Glutamatergic neuron (in vitro differentiated cells): ENCODE data around the gene PHOSPHO1. TPM values are rescaled to one million over a fixed set of nuclear protein-coding genes. Genes with fewer than 3 reads are reported as not detected.

Experiments used
- DNase-seq: peaks from one replicate; pipeline ENCODE4 v3.0.0; 2022
- H3K27ac Mint-ChIP-seq: one replicate; pipeline ENCODE4 v1.8.0; 2020; ENCODE audit warnings: mild to moderate bottlenecking, mixed read lengths, inconsistent platforms; ENCODE audit not compliant: unreplicated experiment
- H3K27me3 Mint-ChIP-seq: one replicate; pipeline ENCODE4 v1.8.0; 2020; ENCODE audit warnings: mild to moderate bottlenecking, moderate library complexity, mixed read lengths, inconsistent platforms; ENCODE audit not compliant: unreplicated experiment
- H3K36me3 Mint-ChIP-seq: one replicate; pipeline ENCODE4 v1.8.0; 2020; ENCODE audit warnings: mild to moderate bottlenecking, mixed read lengths, inconsistent platforms; ENCODE audit not compliant: unreplicated experiment
- H3K4me1 Mint-ChIP-seq: one replicate; pipeline ENCODE4 v1.8.0; 2020; ENCODE audit warnings: mild to moderate bottlenecking, low read depth, mixed read lengths, inconsistent platforms; ENCODE audit not compliant: unreplicated experiment
- H3K4me3 Mint-ChIP-seq: one replicate; pipeline ENCODE4 v1.8.0; 2020; ENCODE audit warnings: mild to moderate bottlenecking, mixed read lengths, inconsistent platforms; ENCODE audit not compliant: unreplicated experiment
- H3K9me3 Mint-ChIP-seq: one replicate; pipeline ENCODE4 v1.8.0; 2020; ENCODE audit warnings: mild to moderate bottlenecking, moderate library complexity, mixed read lengths, inconsistent platforms; ENCODE audit not compliant: unreplicated experiment
- CTCF ChIP-seq: fragments of 200-600 bp; sonication (generic); IDR thresholded peaks from one replicate; pipeline ENCODE4 v1.5.0; 2021; ENCODE audit not compliant: partially characterized antibody, unreplicated experiment
- total RNA-seq: library from RNA; stranded (reverse); fragmentation: NEBNext Ultra II Directional; extraction: Animal tissue kit (Norgen Biotek cat#: 25700); gene quantifications from one replicate; pipeline ENCODE4 v1.2.1, GENCODE V29; 2021; ENCODE audit not compliant: unreplicated experiment

The PHOSPHO1 gene
- total RNA-seq, 1 donor from 2014 or later: 0.22 TPM

DNA sequence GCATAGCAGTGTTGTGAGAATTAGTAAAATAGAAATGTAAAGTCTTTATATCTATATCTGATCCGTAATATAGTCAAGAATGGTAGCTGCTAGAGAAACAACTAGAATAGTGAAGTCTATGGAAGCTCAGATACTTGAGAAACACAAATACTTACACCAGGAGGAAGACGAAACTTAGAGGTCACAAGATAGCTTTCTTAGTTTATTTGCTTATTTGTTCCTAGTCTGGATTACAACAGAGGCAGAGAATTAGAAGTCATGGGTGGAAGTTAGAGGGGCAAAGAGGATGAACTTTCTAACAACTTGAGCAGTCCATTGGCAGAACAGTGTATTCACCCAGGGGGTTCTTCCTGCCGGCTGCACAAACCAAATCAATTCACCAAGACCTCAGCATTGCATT, 34.1 kb downstream of the PHOSPHO1 start:
- peaks cover 2% of the 10 kb centered on the region for H3K4me1 Mint-ChIP-seq
- peaks cover 21% of the 10 kb centered on the region for H3K9me3 Mint-ChIP-seq
- H3K36me3 Mint-ChIP-seq: no peaks in the 10 kb centered on the region
- no peak overlapping the region for H3K4me3 Mint-ChIP-seq
- no peak overlapping the region for H3K27ac Mint-ChIP-seq
- DNase-seq: no peak
- H3K27me3 Mint-ChIP-seq: peaks cover 21% of the 10 kb centered on the region
- TF ChIP-seq CTCF: no peak

DNA sequence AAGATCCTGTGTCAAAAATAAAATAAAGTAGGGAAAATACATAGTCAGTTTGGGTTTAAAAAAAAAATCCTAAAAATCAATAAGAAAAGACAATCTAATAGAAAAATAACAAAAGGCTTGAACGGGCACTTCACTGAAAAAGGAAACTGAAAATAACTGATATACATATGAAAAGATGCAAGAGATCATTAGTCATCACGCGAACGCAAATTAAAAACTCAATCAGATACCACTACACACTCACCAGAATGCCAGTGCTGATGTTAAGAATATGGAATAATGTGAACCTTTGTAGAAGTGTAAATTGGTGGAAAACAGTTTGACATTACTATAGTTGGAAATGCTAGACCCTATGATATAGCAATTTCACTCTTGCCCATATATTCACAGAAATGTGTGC, 34.8 kb downstream of the PHOSPHO1 start:
- peaks cover 21% of the 10 kb centered on the region for H3K27me3 Mint-ChIP-seq
- H3K36me3 Mint-ChIP-seq: no peaks in the 10 kb centered on the region
- no peak for DNase-seq
- peaks cover 23% of the 10 kb centered on the region for H3K9me3 Mint-ChIP-seq
- H3K4me3 Mint-ChIP-seq: no peak overlapping the region
- no peak for TF ChIP-seq CTCF
- H3K4me1 Mint-ChIP-seq: peaks cover 3% of the 10 kb centered on the region
- H3K27ac Mint-ChIP-seq: no peak overlapping the region

- Mint-ChIP-seq H3K27me3 (peaks cover 17% of the 10 kb centered on the region), H3K36me3 (no peaks in the 10 kb centered on the region), H3K27ac (no peak overlapping the region), H3K9me3 (peaks cover 21% of the 10 kb centered on the region), H3K4me1 (peaks cover 3% of the 10 kb centered on the region), H3K4me3 (peak overlapping the region; percentile 92)
- TF ChIP-seq CTCF: no peak
- DNase-seq: no peak
These were observed 36.3 kb downstream of the PHOSPHO1 start for GRCh38 chr17:49194297-49194607.

DNA sequence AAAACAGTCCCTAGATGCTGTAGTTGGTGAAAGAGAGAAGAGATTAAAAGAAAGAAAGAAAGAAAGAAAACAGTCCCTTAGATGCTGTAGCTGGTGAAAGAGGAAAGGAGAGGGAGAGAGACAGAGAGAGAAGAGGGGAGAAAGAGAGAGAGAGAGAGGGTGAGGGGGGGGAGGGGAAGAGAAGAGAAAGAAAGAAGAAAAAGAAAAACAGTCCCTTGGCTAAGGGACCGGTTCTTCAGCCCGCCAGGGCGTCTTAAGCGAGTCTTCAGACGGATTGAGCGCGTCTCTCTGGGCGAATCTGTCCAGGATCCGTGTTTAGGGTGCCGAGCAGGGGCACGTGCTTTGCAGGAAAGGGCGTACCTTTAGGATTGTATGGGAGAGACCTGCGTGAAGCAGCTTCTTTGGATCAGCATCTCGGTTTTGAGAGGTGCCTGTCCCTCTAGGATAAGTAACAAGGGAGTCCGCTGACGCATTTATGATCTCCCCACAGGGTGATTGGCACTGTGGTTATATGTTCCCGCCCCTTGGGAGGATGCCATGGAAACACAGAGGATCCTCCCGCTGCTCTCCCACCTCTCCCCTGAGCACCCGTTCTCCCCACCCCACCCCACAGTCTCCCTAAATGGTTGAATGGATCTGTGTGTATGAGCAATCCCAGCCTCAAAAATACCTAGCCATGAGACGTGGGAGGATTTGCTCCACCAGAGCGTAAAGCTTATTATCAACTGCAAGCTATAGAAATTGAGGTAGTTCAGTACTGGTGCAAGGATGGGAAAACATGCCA, 36.9 kb downstream of the PHOSPHO1 start:
- peak overlapping the region; percentile 92 for H3K4me3 Mint-ChIP-seq
- H3K36me3 Mint-ChIP-seq: no peaks in the 10 kb centered on the region
- H3K9me3 Mint-ChIP-seq: peaks cover 21% of the 10 kb centered on the region
- H3K27me3 Mint-ChIP-seq: peaks cover 17% of the 10 kb centered on the region
- TF ChIP-seq CTCF: no peak
- H3K4me1 Mint-ChIP-seq: peaks cover 3% of the 10 kb centered on the region
- DNase-seq: no peak
- H3K27ac Mint-ChIP-seq: peak overlapping the region; percentile 96

DNA sequence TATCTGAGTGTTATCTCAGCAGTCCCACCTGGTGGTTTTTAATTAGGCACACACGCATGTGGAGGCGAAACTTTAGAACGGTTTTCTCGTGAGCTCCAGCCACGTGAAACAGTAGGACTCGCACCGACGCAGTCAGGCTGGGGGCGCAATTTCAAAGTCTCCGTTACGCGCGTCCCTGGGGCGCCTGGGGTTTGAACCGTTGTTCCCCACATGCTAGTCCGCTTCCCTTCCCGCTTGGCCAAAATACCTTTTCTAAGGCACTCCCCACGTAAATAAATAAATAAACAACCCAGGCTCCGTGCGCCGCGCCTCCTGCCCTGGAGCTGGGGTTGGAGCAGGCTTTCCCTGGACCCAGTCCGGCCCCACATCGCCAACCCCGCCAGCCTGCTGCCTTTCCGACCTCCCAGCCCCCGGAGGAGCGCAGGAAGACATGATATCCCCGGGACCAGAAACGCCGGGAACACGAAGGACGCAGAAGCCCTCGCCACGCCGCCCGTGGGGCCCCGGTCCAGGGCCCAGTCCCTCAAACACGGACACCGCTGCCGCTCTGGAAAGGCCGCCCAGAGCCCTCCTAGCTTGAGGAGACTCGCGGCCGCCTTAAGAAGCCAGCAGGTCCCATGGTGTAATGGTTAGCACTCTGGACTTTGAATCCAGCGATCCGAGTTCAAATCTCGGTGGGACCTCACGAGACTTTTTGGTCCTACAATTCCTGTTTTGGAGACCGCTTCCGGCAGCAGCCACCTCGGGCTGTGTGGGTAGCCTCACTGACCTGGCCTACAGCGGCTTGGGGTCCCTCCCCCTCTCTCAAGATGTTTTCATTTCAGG, 38.5 kb downstream of the PHOSPHO1 start:
- Mint-ChIP-seq H3K4me1 (peaks cover 3% of the 10 kb centered on the region), H3K27ac (peak overlapping the region; percentile 96)
- TF ChIP-seq CTCF: no peak

More for the DNA sequence above, 38.5 kb downstream of the PHOSPHO1 start:
- H3K4me3 Mint-ChIP-seq: peak overlapping the region; percentile 92
- H3K36me3 Mint-ChIP-seq: no peaks in the 10 kb centered on the region
- peaks cover 21% of the 10 kb centered on the region for H3K9me3 Mint-ChIP-seq
- peaks cover 17% of the 10 kb centered on the region for H3K27me3 Mint-ChIP-seq
- peak; percentile 93 for DNase-seq
